MV-4-11 (cell line): ENCODE measurements around the gene WDR86.

Experiments used
- DNase-seq: peaks from one replicate; lab custom pipeline; 2025; lab: John Stamatoyannopoulos, UW

The WDR86 gene

DNA sequence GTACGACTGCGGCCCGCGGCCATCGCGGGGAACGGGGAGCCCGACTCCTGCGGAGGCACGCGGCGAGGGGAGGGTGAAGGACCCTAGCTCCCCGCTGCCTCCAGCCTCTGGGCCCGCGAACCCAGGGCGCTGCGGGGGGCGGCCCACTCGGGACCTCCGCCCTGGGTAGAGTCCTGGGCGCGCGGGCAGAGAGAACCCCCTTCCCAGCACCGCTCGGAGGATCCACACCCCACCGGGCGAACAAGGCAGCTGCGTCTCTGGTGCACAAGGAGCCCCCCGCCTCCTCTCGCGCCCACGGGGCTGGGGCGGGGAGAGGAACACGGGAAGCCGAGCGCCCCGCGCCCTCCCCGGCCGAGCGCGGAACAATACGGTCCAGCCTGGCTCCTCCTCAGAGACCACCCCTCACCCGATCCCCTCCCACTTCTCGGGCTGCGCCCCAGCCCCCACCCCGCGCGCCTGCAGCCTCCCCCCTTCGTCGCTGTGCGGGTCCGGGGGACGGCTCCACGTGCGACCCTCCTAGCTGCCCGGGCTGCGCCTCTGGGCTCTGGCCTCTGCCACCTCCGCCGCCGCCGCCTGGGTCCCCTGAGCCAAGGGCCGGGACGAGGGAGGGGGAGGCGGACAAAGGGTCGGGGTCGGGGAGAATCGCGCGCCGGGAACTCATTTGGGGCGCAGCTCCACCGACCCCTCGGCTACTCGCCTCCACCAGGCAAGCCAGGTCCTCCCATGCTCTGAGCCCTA is at the start of gene WDR86:
WDR86 (minus strand) TSS at position 372 of the 738 bp plus-strand sequence. CDS start 449 bp downstream, outside the sequence.
- DNase-seq = no peak

- no peak for DNase-seq
Measured at GRCh38 chr7:151457534-151457933, 47.7 kb upstream of the WDR86 start.

- DNase-seq = no peak
Measured at GRCh38 chr7:151456782-151457181, 46.9 kb upstream of the WDR86 start.

DNA sequence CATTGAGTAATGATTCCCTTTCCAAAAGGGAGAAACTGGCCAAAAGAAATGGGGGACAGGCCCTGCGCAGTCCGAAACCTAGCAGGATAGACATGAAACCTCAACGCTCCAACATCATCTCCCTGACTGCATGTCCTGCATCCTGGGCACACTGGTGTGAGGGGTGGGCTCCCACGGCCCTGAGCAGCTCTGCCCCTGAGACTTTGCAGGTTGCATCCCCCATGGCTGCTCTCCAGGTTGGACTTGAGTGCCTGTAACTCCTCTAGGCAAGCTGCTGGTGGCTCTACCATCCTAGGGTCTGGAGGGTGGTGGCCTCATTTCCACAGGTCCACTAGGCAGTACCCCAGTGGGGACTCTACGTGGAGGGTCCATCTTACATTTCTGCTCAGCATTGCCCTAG is 46.4 kb upstream of the WDR86 start:
- DNase-seq = no peak

GRCh38 chr7:151455690-151456089 is 45.9 kb upstream of the WDR86 start:
- DNase-seq = no peak

- DNase-seq = no peak
Measured at GRCh38 chr7:151454932-151455530, 45.2 kb upstream of the WDR86 start.

- DNase-seq = no peak
Measured at GRCh38 chr7:151454305-151454704, 44.5 kb upstream of the WDR86 start.

DNA sequence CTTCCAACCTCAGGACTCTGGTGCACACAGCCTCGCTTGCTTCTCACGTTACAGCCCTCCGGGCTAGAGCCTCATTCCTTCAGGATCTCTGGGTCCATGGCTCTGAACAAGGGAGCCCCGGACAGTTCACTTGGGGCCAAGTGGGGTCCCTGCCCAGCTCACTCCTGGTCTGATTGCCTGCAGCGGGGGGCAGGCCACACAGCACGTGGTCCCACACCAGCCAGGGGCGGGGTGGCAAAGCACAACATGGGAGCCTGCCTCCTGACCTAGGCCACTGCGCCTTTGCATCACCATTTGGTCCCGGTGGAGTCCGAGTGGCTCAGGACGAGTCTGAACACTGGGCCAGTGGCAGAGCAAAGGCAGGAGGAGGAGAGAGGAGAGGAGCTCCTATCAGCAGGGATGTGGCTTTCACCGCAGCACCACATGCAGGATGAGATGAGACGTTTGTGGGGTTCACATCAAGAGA is 43.5 kb upstream of the WDR86 start:
- DNase-seq = no peak

DNA sequence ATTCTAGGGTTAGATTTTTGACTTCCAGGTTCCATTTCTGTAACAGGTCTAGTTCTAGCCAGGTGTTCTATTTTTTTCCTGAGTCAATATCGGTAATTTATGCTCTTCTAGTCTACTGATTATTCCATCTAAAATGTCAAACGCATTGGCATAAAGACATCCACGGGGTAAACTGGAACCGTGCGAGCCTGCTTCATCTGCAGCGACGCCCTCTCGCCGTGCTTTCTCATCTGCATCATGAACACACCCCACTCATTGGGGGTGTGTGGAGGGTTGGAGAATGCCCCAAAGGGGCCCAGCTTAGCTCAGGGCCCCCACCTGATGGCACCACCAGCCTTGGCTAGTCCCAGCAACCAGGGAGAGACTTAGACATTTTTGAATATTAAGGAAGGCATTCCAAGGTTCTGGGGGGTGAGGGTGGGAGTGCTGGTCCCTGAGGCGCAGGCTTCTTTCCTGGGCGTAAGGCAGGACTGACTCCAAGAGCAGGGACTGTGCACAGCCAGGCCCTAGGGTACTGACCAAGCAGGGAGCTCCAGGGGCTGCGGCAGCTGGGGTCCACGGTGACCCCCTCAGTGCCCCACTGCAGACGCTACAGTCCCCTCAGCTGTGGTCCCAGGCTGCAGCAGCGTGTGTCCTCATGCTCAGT is 43.0 kb upstream of the WDR86 start:
- no peak for DNase-seq

DNA sequence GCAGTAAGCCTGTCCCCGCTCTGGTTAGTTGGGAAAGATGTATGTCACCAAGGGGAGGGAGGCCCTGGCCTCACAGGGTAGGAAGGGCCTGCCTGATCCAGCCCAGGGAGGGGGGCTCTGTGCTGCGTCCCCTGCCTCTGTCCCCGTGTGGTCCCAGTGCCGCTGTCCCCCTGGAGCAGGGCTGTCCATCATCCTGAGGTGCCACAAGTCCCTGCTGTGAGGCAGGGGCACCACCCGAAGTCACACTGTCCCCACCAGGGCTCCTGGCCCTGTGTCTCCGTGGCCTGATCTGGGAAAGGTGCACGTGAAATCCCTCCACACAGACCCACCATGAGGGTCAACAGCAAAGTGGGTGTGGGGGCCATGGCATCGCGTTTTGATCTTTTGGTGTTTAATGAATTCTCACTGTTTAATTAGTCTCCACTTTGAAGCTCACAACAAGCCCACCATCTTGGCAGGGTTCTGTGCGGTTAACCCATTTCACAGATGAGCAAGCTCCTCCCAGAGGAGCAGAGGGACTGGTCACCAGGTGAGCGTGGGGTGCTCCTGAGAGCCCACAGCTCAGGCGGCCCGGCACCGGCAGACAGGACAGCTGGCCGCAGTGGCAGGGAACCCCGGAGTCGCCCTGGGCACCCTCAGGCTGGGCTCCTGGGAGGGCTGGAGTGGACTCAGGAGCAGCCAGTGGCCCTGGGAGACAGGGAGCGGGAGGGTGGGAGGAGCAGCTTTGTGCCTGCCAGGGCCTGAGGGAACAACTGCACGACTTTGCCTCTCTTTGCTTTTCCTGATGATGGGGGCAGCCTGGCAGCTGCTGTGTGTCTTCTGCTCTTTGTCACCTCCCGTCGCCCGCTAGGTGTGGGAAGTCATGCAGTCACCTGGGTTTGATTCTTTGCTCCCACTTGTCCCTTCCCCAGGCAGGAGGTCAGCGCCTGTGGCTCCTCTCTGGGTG is 42.1 kb upstream of the WDR86 start:
- DNase-seq = no peak

DNA sequence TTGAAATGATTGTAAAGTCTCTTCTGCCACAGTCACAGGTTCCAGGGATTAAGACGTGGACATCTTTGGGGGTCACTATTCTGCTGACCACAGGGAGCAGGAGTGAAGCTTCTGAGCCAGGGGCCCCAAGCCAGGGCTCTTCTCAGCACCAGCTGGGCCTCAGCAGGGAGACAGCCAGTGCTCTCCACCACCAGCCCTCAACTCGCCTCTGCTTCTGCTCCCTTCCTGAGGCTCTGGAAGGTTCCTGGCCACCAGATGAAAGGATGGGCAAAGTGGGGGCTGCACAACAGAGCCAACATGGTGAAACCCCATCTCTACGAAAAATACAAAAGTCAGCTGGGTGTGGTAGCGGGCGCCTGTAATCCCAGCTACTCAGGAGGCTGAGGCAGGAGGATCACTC is 41.3 kb upstream of the WDR86 start:
- DNase-seq = no peak

DNA sequence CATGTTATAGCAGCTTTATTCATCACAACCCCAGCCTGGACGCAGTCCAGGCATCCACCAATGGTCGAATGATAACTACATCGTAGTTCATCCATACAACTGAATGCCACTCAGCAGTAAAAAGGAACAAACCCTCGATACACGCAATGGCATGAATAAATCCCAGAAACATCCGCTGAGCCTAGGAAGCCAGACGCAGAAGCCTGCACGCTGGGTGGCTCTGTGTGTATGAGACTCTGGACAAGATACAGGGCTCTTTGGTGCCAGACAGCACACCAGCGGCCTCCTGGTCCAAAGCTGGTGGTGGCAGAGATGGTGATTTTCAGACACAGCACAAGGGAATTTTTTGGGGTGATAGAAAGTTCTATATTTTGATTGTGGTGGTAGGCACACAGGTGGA is 40.2 kb upstream of the WDR86 start:
- DNase-seq = no peak

- peak; percentile 51 for DNase-seq
Measured at GRCh38 chr7:151448261-151449252, 38.7 kb upstream of the WDR86 start.

GRCh38 chr7:151447901-151448260 is 38.0 kb upstream of the WDR86 start:
- DNase-seq = no peak

DNA sequence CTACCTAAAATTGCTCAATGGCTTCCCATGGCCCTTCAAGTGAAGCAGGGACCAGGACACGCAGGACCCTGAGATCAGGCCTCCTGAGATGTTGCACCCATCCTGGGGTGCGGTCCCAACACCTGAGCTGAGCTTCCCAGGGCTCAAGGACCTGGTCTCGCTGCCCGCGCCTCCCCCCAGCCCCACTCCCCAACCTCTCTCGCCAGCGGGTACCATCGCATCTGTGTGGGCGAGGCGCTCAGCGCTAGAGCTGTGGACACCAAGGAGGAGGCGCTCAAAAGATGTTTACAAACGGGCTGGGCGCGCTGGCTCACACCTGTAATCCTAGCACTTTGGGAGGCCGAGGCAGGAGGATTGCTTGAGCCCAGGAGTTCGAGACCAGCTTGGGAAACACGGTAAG is 37.5 kb upstream of the WDR86 start:
- no peak for DNase-seq

DNA sequence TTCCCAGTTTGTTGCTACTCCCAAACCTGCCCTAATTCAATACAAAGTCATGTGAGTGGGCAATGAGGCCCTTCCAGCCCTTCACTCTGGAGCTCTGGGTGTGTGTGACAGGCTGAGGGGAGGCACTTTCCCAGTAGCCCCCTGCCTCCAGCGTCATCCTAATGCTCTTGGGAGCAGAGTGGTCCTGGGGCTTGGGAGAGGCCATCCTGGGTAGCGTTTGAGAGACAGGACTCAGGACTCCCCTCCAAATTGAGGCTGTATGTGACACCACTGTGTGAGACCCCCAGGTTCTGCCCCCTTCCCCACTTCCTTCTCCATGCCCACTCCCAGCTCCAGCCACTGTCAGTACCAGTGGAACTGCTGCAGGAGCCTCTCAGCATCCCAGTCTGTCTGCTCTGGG is 36.6 kb upstream of the WDR86 start:
- no peak for DNase-seq

GRCh38 chr7:151444632-151445031 is 34.8 kb upstream of the WDR86 start:
- no peak for DNase-seq

GRCh38 chr7:151442776-151443496 is 33.1 kb upstream of the WDR86 start:
- DNase-seq = peak; percentile 8

GRCh38 chr7:151440799-151441445 is 31.1 kb upstream of the WDR86 start:
- DNase-seq = no peak
